GM21526 (cell line): ENCODE measurements around the gene FUT8.

Source experiments
- ATAC-seq: cut with Tn5 transposase; IDR thresholded peaks from one replicate; pipeline ENCODE4 v1.9.1; 2021; ENCODE audit warnings: moderate library complexity; ENCODE audit not compliant: unreplicated experiment, low FRiP score

The FUT8 gene

GRCh38 chr14:65750906-65751305 is 338.4 kb downstream of the FUT8 start:
- ATAC-seq, result no peak

GRCh38 chr14:65751510-65751909 is 339.0 kb downstream of the FUT8 start:
- no peak for ATAC-seq

GRCh38 chr14:65753061-65753460 is 340.5 kb downstream of the FUT8 start:
- no peak for ATAC-seq

GRCh38 chr14:65755331-65755730 is 342.8 kb downstream of the FUT8 start:
- no peak for ATAC-seq

- ATAC-seq, result no peak
Measured at GRCh38 chr14:65756880-65757279, 344.4 kb downstream of the FUT8 start.

GRCh38 chr14:65769151-65769550 is 356.6 kb downstream of the FUT8 start:
- no peak for ATAC-seq

- no peak for ATAC-seq
Measured at GRCh38 chr14:65770681-65771080, 358.2 kb downstream of the FUT8 start.

- no peak for ATAC-seq
Measured at GRCh38 chr14:65771271-65771670, 358.7 kb downstream of the FUT8 start.

- no peak for ATAC-seq
Measured at GRCh38 chr14:65772466-65772865, 359.9 kb downstream of the FUT8 start.

- no peak for ATAC-seq
Measured at GRCh38 chr14:65772921-65773574, 360.5 kb downstream of the FUT8 start.

GRCh38 chr14:65774041-65774440 is 361.5 kb downstream of the FUT8 start:
- ATAC-seq, result no peak

GRCh38 chr14:65776193-65776852 is 363.8 kb downstream of the FUT8 start:
- ATAC-seq, result no peak

GRCh38 chr14:65780566-65780965 is 368.0 kb downstream of the FUT8 start:
- ATAC-seq, result no peak

GRCh38 chr14:65783101-65783500 is 370.6 kb downstream of the FUT8 start:
- no peak for ATAC-seq

GRCh38 chr14:65783576-65783975 is 371.0 kb downstream of the FUT8 start:
- no peak for ATAC-seq

GRCh38 chr14:65784574-65784973 is 372.0 kb downstream of the FUT8 start:
- ATAC-seq, result no peak

GRCh38 chr14:65787461-65787860 is 374.9 kb downstream of the FUT8 start:
- no peak for ATAC-seq

- ATAC-seq, result no peak
Measured at GRCh38 chr14:65788876-65789275, 376.3 kb downstream of the FUT8 start.

GRCh38 chr14:65789363-65789762 is 376.8 kb downstream of the FUT8 start:
- ATAC-seq, result no peak

GRCh38 chr14:65790172-65790815 is 377.8 kb downstream of the FUT8 start:
- ATAC-seq, result no peak

- no peak for ATAC-seq
Measured at GRCh38 chr14:65791191-65791981, 378.9 kb downstream of the FUT8 start.
